CD1c-positive myeloid dendritic cell (primary cell): ENCODE measurements around the gene SMAD2.
"Not testable (repeated sequence)": the region's sequence is repeated elsewhere in the genome, so short reads cannot be mapped to it uniquely, and the experiment has no call there.

Experiments used
- DNase-seq: peaks from one replicate; pipeline ENCODE4 v3.0.0-alpha.2; 2016; ENCODE audit errors: extremely low spot score

SMAD2 gene

DNA sequence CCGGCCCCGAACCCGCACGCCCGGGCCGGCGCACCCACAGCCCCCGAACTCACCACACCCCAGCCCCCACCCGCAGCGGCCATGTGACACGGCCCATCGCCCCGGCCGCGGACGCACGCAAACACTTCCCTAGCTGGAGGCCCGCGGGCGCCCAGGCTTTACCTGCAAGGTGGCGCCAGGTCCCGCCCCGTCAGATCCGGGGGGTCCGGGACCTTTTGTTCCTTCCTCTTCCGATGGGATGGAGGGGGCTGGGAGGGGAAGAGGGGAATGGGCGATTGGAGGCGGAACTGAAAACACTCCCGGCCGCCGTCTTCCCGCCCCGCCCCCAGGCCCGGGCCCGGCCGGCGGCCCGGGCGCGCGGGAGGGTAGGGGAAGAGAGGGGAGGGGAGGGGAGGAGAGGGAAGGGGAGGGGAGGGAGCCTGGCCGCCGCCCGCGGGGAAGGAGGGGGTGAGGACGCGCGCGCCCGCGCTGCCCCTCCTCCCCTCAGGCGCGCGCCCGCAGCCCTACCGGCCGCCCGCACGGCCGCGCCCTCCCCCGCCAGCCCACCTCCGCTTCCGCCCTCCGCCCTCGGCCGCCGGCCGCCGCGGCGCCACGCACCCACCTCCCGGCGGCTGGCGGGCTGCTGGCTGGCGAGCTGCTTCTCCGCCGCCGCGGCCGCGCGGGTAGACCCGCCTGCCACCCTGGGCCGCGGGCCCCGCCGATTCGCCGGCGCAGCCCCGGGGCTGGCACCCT, at the start of gene SMAD2:
Gene SMAD2 (minus strand): TSS at position 461 of the 732 bp plus-strand sequence. CDS start 33,903 bp downstream, outside the sequence.
- DNase-seq = peak; percentile 94

- no peak for DNase-seq
Measured at GRCh38 chr18:47979611-47980200, 49.2 kb upstream of the SMAD2 start.

- DNase-seq = no peak
Measured at GRCh38 chr18:47978603-47979002, 48.1 kb upstream of the SMAD2 start.

- DNase-seq = no peak
Measured at GRCh38 chr18:47978141-47978540, 47.7 kb upstream of the SMAD2 start.

GRCh38 chr18:47975701-47976100, 45.2 kb upstream of the SMAD2 start:
- no peak for DNase-seq

DNA sequence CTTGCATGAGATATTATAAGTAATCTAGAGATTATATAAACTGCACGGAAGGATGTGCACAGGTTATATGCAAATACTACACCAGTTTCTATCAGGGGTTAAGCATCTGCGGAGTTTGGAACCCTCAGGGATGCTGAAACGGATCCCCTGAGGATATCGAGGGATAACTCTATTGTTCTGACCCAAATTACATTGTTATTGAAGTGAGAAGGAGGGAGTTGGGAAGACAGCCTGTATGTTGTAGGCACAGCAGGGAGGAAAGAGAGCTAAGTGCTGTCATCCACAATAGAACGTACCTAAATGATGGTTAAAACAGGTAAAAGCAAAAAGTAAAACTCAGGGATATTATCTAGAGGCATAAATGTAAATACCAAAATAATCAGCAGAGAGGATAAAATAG, 44.6 kb upstream of the SMAD2 start:
- no peak for DNase-seq

DNA sequence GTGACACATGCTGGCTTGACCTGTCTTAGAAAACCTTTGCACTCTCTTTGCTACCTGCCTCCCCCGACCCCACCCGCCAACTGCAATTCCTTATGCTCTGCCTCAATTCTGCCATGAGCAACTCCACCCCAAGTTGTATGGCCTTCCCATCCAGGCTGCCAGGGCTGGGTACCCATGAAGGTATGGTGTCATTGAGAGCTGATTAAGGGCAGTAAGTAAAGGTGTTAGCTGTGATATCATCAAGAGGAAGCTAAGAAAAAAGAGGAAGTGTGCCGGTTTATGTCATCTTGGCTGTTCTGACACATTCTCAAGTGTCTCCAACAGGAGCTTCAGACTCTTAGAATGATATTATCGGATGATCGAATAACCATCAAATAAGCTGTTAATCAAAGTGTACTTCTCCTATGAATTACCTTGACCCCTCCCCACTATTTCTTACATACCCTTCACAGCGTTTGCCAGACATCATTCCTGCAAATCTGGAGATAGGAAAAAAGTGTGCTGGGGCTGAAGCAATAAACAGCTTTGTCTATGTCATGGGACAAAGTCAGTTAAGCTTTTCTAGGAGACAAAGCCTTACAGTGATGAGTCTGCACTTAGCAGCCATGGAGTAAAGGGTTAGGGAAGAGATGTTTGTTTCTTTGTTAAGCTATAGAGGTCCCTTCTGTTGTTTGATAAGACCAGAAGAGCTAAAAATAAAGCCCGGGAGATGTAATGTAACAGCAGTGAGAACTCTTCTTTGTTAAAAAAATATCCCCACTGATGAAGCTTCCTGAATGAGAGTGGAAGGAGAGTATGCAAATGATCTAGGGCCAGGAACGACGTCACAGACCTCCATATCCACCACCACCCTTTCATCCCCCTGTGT, 40.4 kb upstream of the SMAD2 start:
- DNase-seq = peak; percentile 79

DNA sequence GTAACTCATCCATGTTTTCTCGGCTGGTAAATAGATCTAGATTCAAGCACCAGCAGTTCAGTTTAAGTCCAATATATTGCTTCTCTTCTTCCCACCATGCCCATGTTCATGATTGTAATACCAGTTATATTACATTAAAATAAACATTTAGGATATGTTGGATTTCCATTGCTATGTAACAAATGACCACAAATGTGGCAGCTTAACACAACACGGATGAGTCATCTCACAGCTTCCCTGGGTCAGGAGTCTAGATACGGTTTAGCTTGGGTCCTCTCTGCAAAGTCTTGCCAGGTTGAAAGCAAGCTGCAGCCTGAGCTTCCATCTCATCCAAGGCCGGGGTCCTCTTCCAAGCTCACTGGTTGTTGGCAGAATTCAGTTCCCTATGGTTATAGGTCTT, 39.4 kb upstream of the SMAD2 start:
- peak; percentile 35 for DNase-seq

GRCh38 chr18:47968721-47969120, 38.3 kb upstream of the SMAD2 start:
- DNase-seq = no peak

GRCh38 chr18:47968006-47968676, 37.7 kb upstream of the SMAD2 start:
- DNase-seq = no peak

DNA sequence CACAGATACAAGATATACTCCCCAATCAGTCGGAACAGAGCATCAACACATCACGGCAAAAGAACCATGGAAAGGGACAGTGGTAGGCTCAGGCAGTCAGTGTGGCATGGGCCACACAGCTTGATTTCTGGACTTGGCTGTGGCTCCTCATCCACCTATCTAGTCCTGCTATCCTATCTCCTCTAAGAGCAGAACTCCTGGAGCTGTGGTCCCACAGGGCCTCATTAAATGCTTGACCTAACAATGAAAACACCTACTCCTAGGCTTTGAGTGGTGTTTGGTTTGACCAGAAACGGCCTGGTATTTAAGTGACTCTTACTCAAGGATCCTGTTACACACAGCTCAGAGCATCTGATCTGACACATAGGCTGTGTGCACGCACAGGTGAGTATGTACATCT, 33.6 kb upstream of the SMAD2 start:
- no peak for DNase-seq

- not testable (repeated sequence) for DNase-seq
Measured at GRCh38 chr18:47961003-47961402, 30.5 kb upstream of the SMAD2 start.

- DNase-seq = peak; percentile 83
Measured at GRCh38 chr18:47953471-47953931, 23.0 kb upstream of the SMAD2 start.

GRCh38 chr18:47950511-47950910, 20.1 kb upstream of the SMAD2 start:
- no peak for DNase-seq

DNA sequence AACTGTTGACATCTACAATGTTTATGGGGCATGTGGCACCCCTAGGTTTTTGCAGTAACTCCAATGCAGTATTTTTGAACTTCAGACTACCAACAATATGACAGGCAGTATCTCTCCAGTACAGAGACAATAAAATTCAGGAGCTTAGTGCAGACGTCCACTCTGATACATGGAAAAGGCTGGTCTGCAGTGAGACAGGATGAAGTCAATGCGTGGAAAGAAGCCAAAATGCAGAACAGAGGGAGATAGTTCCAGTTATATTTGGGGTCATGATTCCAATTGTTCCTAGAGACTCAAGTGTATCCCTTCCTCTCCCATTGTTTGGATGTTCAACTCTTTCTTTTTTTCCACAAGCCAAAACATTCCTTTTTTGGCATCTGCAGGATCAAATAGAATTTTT, 18.7 kb upstream of the SMAD2 start:
- no peak for DNase-seq

- no peak for DNase-seq
Measured at GRCh38 chr18:47946889-47947288, 16.4 kb upstream of the SMAD2 start.

- no peak for DNase-seq
Measured at GRCh38 chr18:47944972-47945852, 14.8 kb upstream of the SMAD2 start.

DNA sequence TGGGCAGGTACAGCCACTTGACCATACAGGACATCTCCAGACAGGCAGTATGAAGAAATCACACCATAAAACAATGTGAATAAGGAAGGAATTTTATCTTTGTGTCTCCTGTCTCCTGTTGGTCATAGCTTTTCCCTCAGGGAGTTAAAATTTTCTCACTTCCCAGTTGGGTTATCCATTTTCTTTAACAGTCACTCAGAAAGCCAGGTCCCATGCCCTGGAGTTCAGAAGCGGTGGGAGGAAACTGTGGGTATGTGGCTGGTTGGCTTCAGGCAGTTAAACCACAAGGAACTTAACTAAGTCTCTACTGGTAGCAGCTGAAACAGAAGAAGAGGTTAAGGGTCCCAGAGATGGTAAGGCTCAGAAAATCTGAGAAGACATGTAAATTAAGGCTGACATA, 6.5 kb upstream of the SMAD2 start:
- DNase-seq = peak; percentile 52

- no peak for DNase-seq
Measured at GRCh38 chr18:47935321-47936055, 5.0 kb upstream of the SMAD2 start.

- peak; percentile 69 for DNase-seq
Measured at GRCh38 chr18:47932603-47933002, 2.1 kb upstream of the SMAD2 start.
